SJCRH30 (cell line): ENCODE measurements around the gene CCDC89. TPM values are rescaled to one million over a fixed set of nuclear protein-coding genes. Genes with fewer than 3 reads are reported as not detected.

ENCODE experiments used
- DNase-seq, 2 experiments: peaks; one replicate each; pipeline ENCODE4 v3.0.0-alpha.2; 2015 to 2020
- H3K27ac ChIP-seq: fragments of 250-450 bp; sonication (Bioruptor Pico); 2 replicates; pipeline ENCODE4 v1.5.1; 2020; ENCODE audit warnings: mild to moderate bottlenecking, moderate library complexity
- H3K27me3 ChIP-seq: fragments of 250-450 bp; sonication (Bioruptor Pico); 2 replicates; pipeline ENCODE4 v1.5.1; 2020; ENCODE audit warnings: mild to moderate bottlenecking, moderate library complexity
- H3K36me3 ChIP-seq: fragments of 250-450 bp; sonication (Bioruptor Pico); 2 replicates; pipeline ENCODE4 v1.5.1; 2020; ENCODE audit warnings: mild to moderate bottlenecking, moderate library complexity
- H3K4me1 ChIP-seq: fragments of 250-450 bp; sonication (Bioruptor Pico); 2 replicates; pipeline ENCODE4 v1.5.1; 2020; ENCODE audit warnings: mild to moderate bottlenecking, moderate library complexity
- H3K4me3 ChIP-seq: fragments of 250-450 bp; sonication (Bioruptor Pico); 2 replicates; pipeline ENCODE4 v1.5.1; 2020; ENCODE audit warnings: mild to moderate bottlenecking, moderate library complexity
- H3K9me3 ChIP-seq: fragments of 250-450 bp; sonication (Bioruptor Pico); replicated peaks from 2 replicates; pipeline ENCODE4 v1.5.1; 2020; ENCODE audit warnings: mild to moderate bottlenecking, moderate library complexity
- total RNA-seq: library from RNA; depleted of rRNA; stranded (reverse); fragments of >200 nt; shearing (Covaris generic); gene quantifications from 2 replicates; pipeline ENCODE4 v1.2.3, GENCODE V29; 2014; rRNA removed

CCDC89 gene
- total RNA-seq = 4.4 and 5.0 TPM in 2 replicates

DNA sequence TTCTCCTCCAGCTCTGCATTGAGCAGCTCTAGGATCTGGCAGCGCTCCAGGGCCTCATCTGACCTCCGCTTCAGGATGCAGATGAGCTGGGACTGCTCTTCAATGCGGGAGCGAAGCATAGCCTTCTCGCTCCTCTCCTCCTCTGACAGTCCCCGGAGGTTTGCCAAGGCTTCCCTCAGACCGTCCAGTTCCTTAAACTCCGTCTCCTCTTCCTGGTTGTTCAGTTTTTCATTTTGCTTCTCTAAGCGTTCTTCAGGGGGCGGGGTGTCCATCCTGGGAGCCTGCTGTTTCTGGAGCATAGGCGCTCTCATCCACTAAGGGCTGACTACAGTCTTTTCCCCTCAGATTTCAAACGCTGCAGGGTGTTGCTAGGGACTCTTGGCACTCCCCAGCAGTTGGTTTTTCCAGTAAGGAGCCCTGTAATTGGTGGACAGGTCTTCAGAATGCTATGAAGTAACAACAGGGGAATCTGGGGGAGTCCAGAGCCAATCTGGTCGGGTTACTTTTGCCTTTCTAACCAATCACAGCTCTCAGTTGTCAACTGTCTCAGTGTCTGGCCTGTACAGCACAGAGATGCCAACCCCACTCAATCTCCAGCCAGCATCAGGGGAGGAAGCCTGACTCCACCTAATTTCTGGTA, at the start of gene CCDC89:
Gene CCDC89 (minus strand): TSS at position 376 of the 640 bp plus-strand sequence. CDS start 65 bp downstream, at position 311.
- Histone ChIP-seq H3K4me1 (peaks cover 12% of the 10 kb centered on the region), H3K36me3 (peaks cover 12% of the 10 kb centered on the region), H3K9me3 (no peaks in the 10 kb centered on the region), H3K4me3 (peak within 1 kb of the TSS; percentile 55), H3K27ac (peak within 1 kb of the TSS; percentile 67), H3K27me3 (no peaks in the 10 kb centered on the region)
- peak; percentile 95 to 99 for DNase-seq

GRCh38 chr11:85732965-85733364, 47.0 kb upstream of the CCDC89 start:
- Histone ChIP-seq H3K27ac (no peak overlapping the region), H3K4me1 (no peaks in the 10 kb centered on the region), H3K36me3 (peaks cover 24% of the 10 kb centered on the region), H3K27me3 (no peaks in the 10 kb centered on the region), H3K9me3 (peaks cover 5% of the 10 kb centered on the region; the same call in 1 of the 2 replicates), H3K4me3 (no peak overlapping the region)
- DNase-seq = no peak

DNA sequence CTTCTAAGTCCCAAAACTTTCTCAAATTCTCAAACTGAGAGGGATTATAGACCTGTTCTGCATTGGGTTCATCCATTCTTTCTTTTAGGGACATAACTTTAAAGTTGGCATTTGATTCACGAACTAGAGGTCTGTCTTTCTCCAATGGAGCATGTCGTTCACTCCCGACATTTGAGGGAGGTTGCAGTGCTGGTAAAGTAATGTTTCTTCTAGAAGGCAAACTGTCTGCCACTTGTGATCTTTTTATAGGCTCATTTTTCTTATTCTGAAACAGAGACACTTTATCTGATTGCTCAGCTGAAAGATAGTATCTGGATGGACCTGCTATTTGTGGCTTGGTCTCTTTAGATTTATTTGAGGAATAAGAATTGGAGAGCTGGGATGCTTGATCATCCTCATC, 40.4 kb upstream of the CCDC89 start:
- no peak for DNase-seq
- H3K4me1 ChIP-seq = no peaks in the 10 kb centered on the region; the same call in 1 of the 2 replicates
- H3K27me3 ChIP-seq = no peaks in the 10 kb centered on the region
- peaks cover 12% of the 10 kb centered on the region; the same call in 1 of the 2 replicates for H3K9me3 ChIP-seq
- H3K27ac ChIP-seq = no peak overlapping the region
- H3K4me3 ChIP-seq = no peak overlapping the region
- peaks cover 29% of the 10 kb centered on the region for H3K36me3 ChIP-seq

- Histone ChIP-seq H3K27ac (no peak overlapping the region), H3K4me3 (no peak overlapping the region), H3K27me3 (no peaks in the 10 kb centered on the region), H3K9me3 (peaks cover 7% of the 10 kb centered on the region; the same call in 1 of the 2 replicates), H3K36me3 (peaks cover 29% of the 10 kb centered on the region), H3K4me1 (no peaks in the 10 kb centered on the region; the same call in 1 of the 2 replicates)
- DNase-seq = no peak
These were observed 39.7 kb upstream of the CCDC89 start for GRCh38 chr11:85725510-85726258.

- Histone ChIP-seq H3K4me3 (no peak overlapping the region), H3K27ac (no peak overlapping the region), H3K27me3 (no peaks in the 10 kb centered on the region), H3K4me1 (peaks cover 7% of the 10 kb centered on the region), H3K36me3 (peaks cover 29% of the 10 kb centered on the region), H3K9me3 (peaks cover 7% of the 10 kb centered on the region; the same call in 1 of the 2 replicates)
- no peak for DNase-seq
These were observed 38.9 kb upstream of the CCDC89 start for GRCh38 chr11:85724748-85725465.

- H3K27ac ChIP-seq = no peak overlapping the region
- H3K9me3 ChIP-seq = peaks cover 7% of the 10 kb centered on the region; the same call in 1 of the 2 replicates
- H3K4me3 ChIP-seq = no peak overlapping the region
These were observed 37.1 kb upstream of the CCDC89 start for GRCh38 chr11:85723088-85723487.

DNA sequence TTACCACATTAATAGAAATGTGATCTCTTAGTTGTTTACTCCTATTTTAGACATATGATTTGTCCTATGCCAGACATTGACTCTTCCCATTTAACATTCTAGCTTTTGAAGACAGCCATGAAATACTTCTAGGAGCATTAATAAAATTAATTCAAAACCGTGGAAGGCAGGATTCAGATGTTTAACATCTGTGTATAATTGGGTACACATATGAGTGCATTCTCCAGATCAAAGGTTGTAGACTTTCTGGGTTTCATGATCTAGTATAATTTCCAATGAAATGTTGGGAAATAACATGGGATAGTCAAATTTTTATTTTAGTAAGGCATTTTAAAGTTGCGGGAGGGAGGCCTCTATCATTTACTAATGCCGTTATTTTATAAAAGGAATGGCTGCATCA, 35.2 kb upstream of the CCDC89 start:
- DNase-seq = no peak
- Histone ChIP-seq H3K27ac (no peak overlapping the region), H3K4me3 (no peak overlapping the region), H3K4me1 (peaks cover 15% of the 10 kb centered on the region), H3K9me3 (no peaks in the 10 kb centered on the region; the same call in 1 of the 2 replicates), H3K27me3 (no peaks in the 10 kb centered on the region), H3K36me3 (peaks cover 18% of the 10 kb centered on the region; the same call in 1 of the 2 replicates)

More at GRCh38 chr11:85723088-85723487, 37.1 kb upstream of the CCDC89 start:
- no peaks in the 10 kb centered on the region for H3K27me3 ChIP-seq
- peaks cover 10% of the 10 kb centered on the region for H3K4me1 ChIP-seq
- H3K36me3 ChIP-seq = peaks cover 29% of the 10 kb centered on the region
- DNase-seq = no peak

GRCh38 chr11:85718991-85719807, 33.2 kb upstream of the CCDC89 start:
- Histone ChIP-seq H3K9me3 (no peaks in the 10 kb centered on the region), H3K4me1 (peaks cover 18% of the 10 kb centered on the region), H3K4me3 (peak overlapping the region; percentile 69), H3K27ac (peak overlapping the region; percentile 99), H3K36me3 (peaks cover 10% of the 10 kb centered on the region), H3K27me3 (no peaks in the 10 kb centered on the region)
- DNase-seq = peak; percentile 97 to 99

GRCh38 chr11:85718126-85718943, 32.3 kb upstream of the CCDC89 start:
- H3K27ac ChIP-seq = peak overlapping the region; percentile 99
- peaks cover 17% of the 10 kb centered on the region for H3K36me3 ChIP-seq
- peak in 1 of 2 experiments; percentile 43 for DNase-seq
- H3K4me3 ChIP-seq = peak overlapping the region; percentile 69
- no peaks in the 10 kb centered on the region for H3K9me3 ChIP-seq
- no peaks in the 10 kb centered on the region for H3K27me3 ChIP-seq
- H3K4me1 ChIP-seq = peaks cover 18% of the 10 kb centered on the region

DNA sequence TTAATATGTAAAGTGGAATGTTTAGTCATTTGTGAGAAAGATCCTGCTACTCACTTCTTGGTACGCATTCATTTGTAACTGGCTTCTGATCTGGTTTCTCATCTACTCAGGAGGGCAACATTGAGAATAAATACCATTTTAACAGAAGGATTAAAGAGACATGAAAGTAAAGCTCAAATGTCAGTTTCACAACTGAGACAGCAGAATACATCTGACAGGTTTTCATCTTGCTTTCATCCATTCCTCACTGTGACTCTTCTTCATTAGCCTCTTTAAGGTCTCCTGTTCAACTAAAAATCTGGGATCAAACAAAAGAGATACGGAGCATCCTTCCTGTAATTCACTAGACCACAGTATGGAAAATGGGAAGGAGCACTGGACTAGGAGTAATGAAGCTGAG, 31.4 kb upstream of the CCDC89 start:
- no peaks in the 10 kb centered on the region for H3K9me3 ChIP-seq
- no peaks in the 10 kb centered on the region for H3K27me3 ChIP-seq
- peaks cover 18% of the 10 kb centered on the region for H3K4me1 ChIP-seq
- peaks cover 25% of the 10 kb centered on the region for H3K36me3 ChIP-seq
- H3K27ac ChIP-seq = peak overlapping the region; percentile 99
- DNase-seq = no peak
- H3K4me3 ChIP-seq = peak overlapping the region; percentile 69

DNA sequence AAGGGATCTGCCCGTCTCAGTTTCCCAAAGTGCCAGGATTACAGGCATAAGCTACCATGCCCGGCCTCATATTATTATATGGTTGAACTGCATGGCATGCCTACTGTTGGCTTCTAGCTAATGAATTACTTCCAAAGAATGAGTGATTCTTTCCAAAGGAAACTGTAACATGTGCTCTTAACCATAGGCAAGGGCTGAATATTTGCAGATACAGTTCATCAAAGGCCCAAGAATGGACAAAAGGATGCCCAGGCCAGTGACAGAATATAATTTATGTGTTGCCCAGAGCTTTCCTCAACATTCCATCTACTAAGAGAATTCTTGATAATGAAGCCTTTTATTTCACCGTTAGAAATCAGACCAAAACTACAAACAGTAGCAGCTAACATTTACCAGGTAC, 27.0 kb upstream of the CCDC89 start:
- Histone ChIP-seq H3K9me3 (no peaks in the 10 kb centered on the region), H3K4me1 (peaks cover 9% of the 10 kb centered on the region; the same call in 1 of the 2 replicates), H3K27me3 (no peaks in the 10 kb centered on the region), H3K4me3 (no peak overlapping the region), H3K36me3 (peaks cover 61% of the 10 kb centered on the region), H3K27ac (no peak overlapping the region)
- no peak for DNase-seq

GRCh38 chr11:85710917-85711316, 24.9 kb upstream of the CCDC89 start:
- DNase-seq = no peak
- H3K36me3 ChIP-seq = peaks cover 72% of the 10 kb centered on the region
- H3K27ac ChIP-seq = no peak overlapping the region
- H3K4me1 ChIP-seq = 0 out of 2 replicates have a peak, but pooled peaks cover under 1% of the 10 kb centered on the region
- H3K27me3 ChIP-seq = no peaks in the 10 kb centered on the region
- no peak overlapping the region for H3K4me3 ChIP-seq
- no peaks in the 10 kb centered on the region for H3K9me3 ChIP-seq

- Histone ChIP-seq H3K4me3 (no peak overlapping the region), H3K4me1 (no peaks in the 10 kb centered on the region), H3K27me3 (no peaks in the 10 kb centered on the region), H3K27ac (no peak overlapping the region), H3K9me3 (no peaks in the 10 kb centered on the region), H3K36me3 (peaks cover 78% of the 10 kb centered on the region)
- DNase-seq = no peak
These were observed 24.1 kb upstream of the CCDC89 start for GRCh38 chr11:85709941-85710702.
